ENCODE data around the gene POLK. TPM values are rescaled to one million over a fixed set of nuclear protein-coding genes. Genes with fewer than 3 reads are reported as not detected.

Gene POLK
- total RNA-seq, 1 donor = 54.2 TPM

DNA sequence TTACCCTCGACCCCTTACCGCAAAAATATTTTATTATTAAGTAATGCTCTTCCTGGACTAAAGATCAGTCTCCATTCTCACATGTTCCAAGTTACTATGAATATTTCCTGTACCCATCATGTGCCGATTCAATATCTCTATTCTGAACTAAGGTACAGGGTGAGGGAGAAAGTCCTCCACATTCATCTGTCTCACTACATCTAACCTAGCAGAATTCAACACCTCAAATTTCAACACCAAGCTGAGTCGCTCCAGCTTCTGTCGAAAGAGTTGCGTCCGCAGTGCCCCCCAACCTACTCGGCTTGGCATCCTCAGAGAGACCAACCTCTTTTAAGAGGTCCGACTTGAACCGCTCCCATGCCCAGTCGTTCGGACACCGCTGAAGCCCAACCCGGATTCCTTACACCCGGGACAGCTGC lies 1.3 kb upstream of the POLK start:
- H3K4me3 ChIP-seq (ENCODE audit: low read depth, low read length) = peak overlapping the region; percentile 81
- TF ChIP-seq CTCF (IDR thresholded peaks at IDR 0.05; ENCODE audit: insufficient read depth, low read length) = no peak
- DNase-seq (ENCODE audit: low read depth) = peak; percentile 44

DNA sequence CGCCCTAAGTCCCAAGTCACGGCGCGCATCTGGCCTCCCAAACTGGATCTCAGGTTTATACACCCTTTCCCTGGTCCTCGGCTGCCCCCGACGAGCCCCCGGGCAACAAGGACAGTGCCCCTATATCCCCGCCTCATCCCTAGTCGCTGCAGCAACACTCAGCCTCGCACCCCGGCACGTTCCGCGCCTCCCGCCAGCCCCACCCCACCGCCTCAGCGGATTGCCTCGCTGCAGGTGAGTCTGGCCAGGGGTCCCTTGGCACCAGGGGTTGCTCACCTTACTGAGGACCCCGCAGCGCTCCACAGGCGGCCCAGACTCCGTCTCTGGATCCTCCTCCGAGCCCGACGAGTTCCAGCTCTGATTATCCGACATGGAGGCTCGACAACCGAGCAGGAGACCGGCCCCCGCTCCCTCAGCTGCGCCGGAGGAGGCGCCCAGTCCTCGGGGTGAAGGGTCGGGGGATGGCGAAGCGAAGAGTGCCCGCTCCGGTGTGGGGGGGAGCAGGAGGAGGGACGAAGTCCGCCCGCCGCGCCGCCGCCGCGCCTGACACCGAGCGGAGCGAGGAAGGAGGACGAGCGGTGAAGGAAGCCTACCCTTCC lies 756 bp upstream of the POLK start:
- no peak for DNase-seq (ENCODE audit: low read depth)
- TF ChIP-seq CTCF (IDR thresholded peaks at IDR 0.05; ENCODE audit: insufficient read depth, low read length) = no peak
- H3K4me3 ChIP-seq (ENCODE audit: low read depth, low read length) = peak overlapping the region; percentile 81

DNA sequence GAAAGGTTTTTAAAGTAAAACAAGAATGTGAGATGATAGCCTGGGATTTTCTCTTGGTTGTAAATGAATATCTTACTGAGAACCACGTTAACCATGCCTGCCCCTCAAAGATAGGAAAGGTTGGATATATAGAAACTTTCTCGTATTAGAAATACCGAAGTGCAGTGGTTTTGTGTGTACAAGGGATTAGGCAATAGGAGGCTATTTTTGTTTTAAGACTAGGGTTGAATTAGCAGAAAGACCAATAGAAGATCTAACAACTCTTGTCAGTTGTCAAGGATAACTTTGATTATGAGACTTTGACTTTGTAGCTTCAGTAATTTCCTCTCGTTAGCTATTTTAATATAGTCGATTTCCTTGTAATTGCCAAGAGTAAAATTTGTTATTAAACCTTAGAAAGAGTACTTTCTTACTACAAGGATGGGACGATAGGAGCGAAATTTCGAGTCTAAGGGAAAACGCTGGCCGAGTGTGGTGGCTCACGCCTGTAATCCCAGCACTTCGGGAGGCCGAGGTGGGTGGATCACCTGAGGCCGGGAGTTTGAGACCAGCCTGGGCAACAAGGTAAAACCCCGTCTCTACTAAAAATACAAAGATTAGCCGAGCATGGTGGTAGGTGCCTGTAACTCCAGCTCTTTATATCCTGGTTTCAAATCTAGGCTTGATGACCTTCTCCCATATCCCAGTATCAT lies 838 bp downstream of the POLK start:
- no peak for TF ChIP-seq CTCF (IDR thresholded peaks at IDR 0.05; ENCODE audit: insufficient read depth, low read length)
- peak overlapping the region; percentile 82 for H3K4me3 ChIP-seq (ENCODE audit: low read depth, low read length)
- no peak for DNase-seq (ENCODE audit: low read depth)

- no peak for DNase-seq (ENCODE audit: low read depth)
- no peak overlapping the region for H3K4me3 ChIP-seq (ENCODE audit: low read depth, low read length)
- TF ChIP-seq CTCF (IDR thresholded peaks at IDR 0.05; ENCODE audit: insufficient read depth, low read length) = no peak
Measured at GRCh38 chr5:75513841-75514240, 2.1 kb downstream of the POLK start.

DNA sequence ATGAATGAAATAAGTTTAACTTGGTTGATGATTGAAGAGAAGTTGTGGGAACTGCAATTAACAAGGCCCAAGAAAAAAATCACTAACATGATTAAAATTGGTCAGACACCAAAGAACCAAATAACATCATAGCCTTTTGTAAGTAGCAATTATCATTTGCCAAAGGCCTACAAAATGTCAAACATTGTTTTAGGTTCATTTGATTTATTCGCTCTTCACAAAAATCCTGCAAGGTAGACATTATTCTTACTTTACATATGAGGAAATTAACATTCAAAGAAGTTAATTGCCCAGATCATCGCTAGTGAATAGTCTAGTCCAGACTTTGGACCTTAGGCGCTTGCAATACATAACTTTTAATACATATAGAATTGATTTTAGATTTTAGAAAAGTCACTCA lies 2.6 kb downstream of the POLK start:
- TF ChIP-seq CTCF (IDR thresholded peaks at IDR 0.05; ENCODE audit: insufficient read depth, low read length) = no peak
- no peak overlapping the region for H3K4me3 ChIP-seq (ENCODE audit: low read depth, low read length)
- no peak for DNase-seq (ENCODE audit: low read depth)

DNA sequence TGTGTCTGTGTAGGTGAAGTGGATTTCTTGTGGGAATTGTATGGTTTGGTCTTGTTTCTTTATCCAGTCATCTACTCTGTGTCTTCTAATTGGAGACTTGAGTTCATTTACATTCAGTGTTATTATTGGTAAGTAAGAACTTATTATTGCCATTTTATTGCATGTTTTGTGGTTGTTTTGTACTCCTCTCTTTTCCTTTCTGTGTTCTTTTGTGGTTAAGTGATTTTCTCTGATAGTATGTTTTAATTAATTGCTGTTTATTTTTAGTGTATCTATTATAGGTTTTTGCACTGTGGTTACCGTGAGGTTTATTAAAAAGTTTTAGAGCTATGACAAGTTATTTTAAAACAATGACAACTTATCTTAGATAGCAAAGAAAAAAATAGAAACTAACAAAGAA lies 8.1 kb downstream of the POLK start:
- no peak for TF ChIP-seq CTCF (IDR thresholded peaks at IDR 0.05; ENCODE audit: insufficient read depth, low read length)
- H3K4me3 ChIP-seq (ENCODE audit: low read depth, low read length) = no peak overlapping the region
- no peak for DNase-seq (ENCODE audit: low read depth)

All from fibroblast of the aortic adventitia (primary cell).